ENCODE results near the gene AKAP10. TPM values are rescaled to one million over a fixed set of nuclear protein-coding genes. Genes with fewer than 3 reads are reported as not detected.
"Not testable (repeated sequence)": the region's sequence is repeated elsewhere in the genome, so short reads cannot be mapped to it uniquely, and the experiment has no call there.

The AKAP10 gene
- total RNA-seq, 1 experiment from 2014 or later: 31.6 TPM

GRCh38 chr17:19955099-19955498 is 22.5 kb downstream of the AKAP10 start:
- no peak overlapping the region for H3K27ac ChIP-seq (ENCODE audit: low read depth, low read length)
- no peak overlapping the region for H2AFZ ChIP-seq (ENCODE audit: low read depth, low read length, poor library complexity, severe bottlenecking)
- H3K4me1 ChIP-seq (ENCODE audit: control insufficient read depth in 1 of 2, insufficient read depth in 2 of 2, low read length in 2 of 2): peaks cover 15 to 19% of the 10 kb centered on the region in 2 experiments
- H3K9me2 ChIP-seq (ENCODE audit: insufficient read depth): no peaks in the 10 kb centered on the region
- H3K79me2 ChIP-seq (ENCODE audit: insufficient read depth, low read length): peaks cover 83% of the 10 kb centered on the region
- H4K20me1 ChIP-seq (ENCODE audit: insufficient read depth): peaks cover 7% of the 10 kb centered on the region
- no peak for ATAC-seq
- no peak for DNase-seq (ENCODE audit: low read depth, low spot score)
- no peaks in the 10 kb centered on the region for H3K27me3 ChIP-seq (ENCODE audit: insufficient read depth, low read length)
- no peak overlapping the region for H3K9ac ChIP-seq (ENCODE audit: low read length)
- ChIA-PET RAD21 (ENCODE audit: low non-redundant PET in 1 of 2, low total read pairs in 2 of 2, uncharacterized antibody in 2 of 2, unreplicated experiment in 2 of 2) (no interaction called here), CTCF (no interaction called here), POLR2A (no interaction called here)
- H3K9me3 ChIP-seq (ENCODE audit: control insufficient read depth in 1 of 2, insufficient read depth in 1 of 2, low read depth in 1 of 2, low read length in 2 of 2): no peaks in the 10 kb centered on the region
- H3K36me3 ChIP-seq (ENCODE audit: control insufficient read depth in 1 of 2, insufficient read depth in 2 of 2, low read length in 2 of 2): peaks cover 9 to 18% of the 10 kb centered on the region in 2 experiments; a peak in 3 of 4 replicates
- H3K4me3 ChIP-seq (replicated peaks in 1 of 2; ENCODE audit: low read depth in 1 of 2, low read length in 2 of 2): no peak overlapping the region
- TF ChIP-seq FOSL1 (IDR thresholded peaks at IDR 0.05; ENCODE audit: low read depth): no peak
- no peak for TF ChIP-seq POLR2A (IDR thresholded peaks at IDR 0.05; ENCODE audit: borderline replicate concordance, extremely low read depth, insufficient read depth, insufficient read length)
- no peak for TF ChIP-seq CBX3 (IDR thresholded peaks at IDR 0.05; ENCODE audit: low read depth)
- TF ChIP-seq CTCF (IDR thresholded peaks at IDR 0.05 in 2 of 3, conservative IDR thresholded peaks at IDR 0.05 in 1 of 3; ENCODE audit: borderline replicate concordance in 1 of 3, insufficient read depth in 1 of 3, low read depth in 2 of 3, low read length in 2 of 3): no peak
- no peak for TF ChIP-seq EGR1 (IDR thresholded peaks at IDR 0.05; ENCODE audit: low read depth)
- TF ChIP-seq MAX (IDR thresholded peaks at IDR 0.05): no peak
- TF ChIP-seq ATF3 (IDR thresholded peaks at IDR 0.05): no peak
- TF ChIP-seq ZFX (IDR thresholded peaks at IDR 0.05): no peak
- intact Hi-C loops (cut with micrococcal nuclease): no loop called here
- BruUV-seq (replicated peaks): no TSS peak
- H3K4me2 ChIP-seq (ENCODE audit: low read length): no peak overlapping the region

- H3K4me2 ChIP-seq (ENCODE audit: low read length); H3K27ac ChIP-seq (ENCODE audit: low read depth, low read length); DNase-seq (ENCODE audit: low read depth, low spot score); BruUV-seq (replicated peaks); H3K4me1 ChIP-seq (ENCODE audit: control insufficient read depth in 1 of 2, insufficient read depth in 2 of 2, low read length in 2 of 2); ATAC-seq; RAD21 ChIA-PET (ENCODE audit: low non-redundant PET in 1 of 2, low total read pairs in 2 of 2, uncharacterized antibody in 2 of 2, unreplicated experiment in 2 of 2); H2AFZ ChIP-seq (ENCODE audit: low read depth, low read length, poor library complexity, severe bottlenecking); POLR2A ChIA-PET; H4K20me1 ChIP-seq (ENCODE audit: insufficient read depth); CTCF ChIA-PET; H3K4me3 ChIP-seq (replicated peaks in 1 of 2; ENCODE audit: low read depth in 1 of 2, low read length in 2 of 2); H3K9ac ChIP-seq (ENCODE audit: low read length); H3K27me3 ChIP-seq (ENCODE audit: insufficient read depth, low read length); H3K9me2 ChIP-seq (ENCODE audit: insufficient read depth); intact Hi-C loops (cut with micrococcal nuclease); H3K9me3 ChIP-seq (ENCODE audit: control insufficient read depth in 1 of 2, insufficient read depth in 1 of 2, low read depth in 1 of 2, low read length in 2 of 2): not testable (repeated sequence)
- Histone ChIP-seq H3K79me2 (ENCODE audit: insufficient read depth, low read length) (peaks cover 84% of the 10 kb centered on the region), H3K36me3 (ENCODE audit: control insufficient read depth in 1 of 2, insufficient read depth in 2 of 2, low read length in 2 of 2) (peaks cover 5 to 13% of the 10 kb centered on the region in 2 experiments; a peak in 3 of 4 replicates)
These were observed 26.2 kb downstream of the AKAP10 start for GRCh38 chr17:19951411-19951810.

- H3K27ac ChIP-seq (ENCODE audit: low read depth, low read length); DNase-seq (ENCODE audit: low read depth, low spot score); ATAC-seq; H2AFZ ChIP-seq (ENCODE audit: low read depth, low read length, poor library complexity, severe bottlenecking); H3K9me3 ChIP-seq (ENCODE audit: control insufficient read depth in 1 of 2, insufficient read depth in 1 of 2, low read depth in 1 of 2, low read length in 2 of 2); H3K9me2 ChIP-seq (ENCODE audit: insufficient read depth); H3K27me3 ChIP-seq (ENCODE audit: insufficient read depth, low read length); H3K4me1 ChIP-seq (ENCODE audit: control insufficient read depth in 1 of 2, insufficient read depth in 2 of 2, low read length in 2 of 2); POLR2A ChIA-PET; RAD21 ChIA-PET (ENCODE audit: low non-redundant PET in 1 of 2, low total read pairs in 2 of 2, uncharacterized antibody in 2 of 2, unreplicated experiment in 2 of 2); H3K9ac ChIP-seq (ENCODE audit: low read length); H3K4me2 ChIP-seq (ENCODE audit: low read length); BruUV-seq (replicated peaks); H3K4me3 ChIP-seq (replicated peaks in 1 of 2; ENCODE audit: low read depth in 1 of 2, low read length in 2 of 2); H4K20me1 ChIP-seq (ENCODE audit: insufficient read depth); intact Hi-C loops (cut with micrococcal nuclease); CTCF ChIA-PET: not testable (repeated sequence)
- H3K79me2 ChIP-seq (ENCODE audit: insufficient read depth, low read length): peaks cover 81% of the 10 kb centered on the region
- H3K36me3 ChIP-seq (ENCODE audit: control insufficient read depth in 1 of 2, insufficient read depth in 2 of 2, low read length in 2 of 2): peaks cover 7 to 12% of the 10 kb centered on the region in 2 experiments; a peak in 3 of 4 replicates
These were observed 26.9 kb downstream of the AKAP10 start for GRCh38 chr17:19950624-19951195.
